ENCODE results near the gene MPPED2.

The MPPED2 gene

DNA sequence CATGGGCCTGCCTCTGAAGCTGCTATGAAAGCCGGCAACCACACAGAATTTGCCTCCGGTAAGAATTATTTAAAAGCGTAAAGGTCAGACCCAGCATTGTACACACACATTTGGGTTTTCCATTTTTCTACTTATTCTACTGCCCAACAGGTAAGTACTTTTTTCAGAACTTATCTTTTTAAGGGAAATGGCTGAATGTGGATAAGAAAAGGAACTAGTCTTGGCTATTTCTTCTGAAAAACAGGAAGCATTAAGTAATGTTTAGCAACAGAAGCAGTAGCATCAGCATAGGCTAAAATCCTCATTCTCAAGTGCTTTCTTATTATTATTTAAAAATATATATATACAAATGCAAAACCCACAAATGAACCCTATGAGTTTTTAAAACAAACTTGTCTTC, 103.1 kb downstream of the MPPED2 start:
- DNase-seq: no peak

DNA sequence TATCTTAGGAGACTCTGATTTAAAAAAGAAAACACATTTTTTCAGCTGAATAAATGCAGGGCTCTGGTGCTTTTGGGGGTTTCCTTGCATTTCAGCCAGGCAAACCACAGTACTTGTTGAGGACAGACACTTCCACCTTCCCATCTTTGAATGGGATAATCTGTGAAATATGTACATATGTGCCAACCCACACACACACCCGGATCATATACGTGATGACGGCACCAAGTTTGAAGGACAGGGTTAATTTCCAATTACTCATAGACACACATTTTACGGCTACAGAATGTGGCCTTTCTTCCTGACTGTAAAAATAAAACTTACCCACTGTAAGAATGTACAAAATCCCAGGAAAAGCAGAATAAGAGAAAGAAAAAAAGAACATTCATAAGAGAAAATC, 104.4 kb downstream of the MPPED2 start:
- DNase-seq: no peak

DNA sequence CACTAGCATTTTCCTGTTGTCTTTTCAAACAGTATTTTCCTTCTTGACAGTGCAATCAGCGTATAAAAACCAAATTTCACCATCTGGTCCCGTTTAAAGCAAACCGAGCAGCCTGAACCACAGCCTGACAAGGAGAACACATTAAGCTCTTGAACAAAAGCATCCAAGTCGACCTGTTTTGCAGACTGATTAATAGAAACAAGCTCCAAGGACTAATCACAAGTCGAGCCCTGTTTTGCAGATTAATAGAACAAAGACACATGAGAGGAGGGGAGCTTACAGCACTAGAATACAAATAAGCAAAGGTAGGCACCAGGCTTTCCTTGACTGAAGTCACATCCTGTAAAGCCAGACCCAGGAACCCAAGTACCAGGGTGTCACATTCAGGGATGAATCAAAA, 104.8 kb downstream of the MPPED2 start:
- no peak for DNase-seq

DNA sequence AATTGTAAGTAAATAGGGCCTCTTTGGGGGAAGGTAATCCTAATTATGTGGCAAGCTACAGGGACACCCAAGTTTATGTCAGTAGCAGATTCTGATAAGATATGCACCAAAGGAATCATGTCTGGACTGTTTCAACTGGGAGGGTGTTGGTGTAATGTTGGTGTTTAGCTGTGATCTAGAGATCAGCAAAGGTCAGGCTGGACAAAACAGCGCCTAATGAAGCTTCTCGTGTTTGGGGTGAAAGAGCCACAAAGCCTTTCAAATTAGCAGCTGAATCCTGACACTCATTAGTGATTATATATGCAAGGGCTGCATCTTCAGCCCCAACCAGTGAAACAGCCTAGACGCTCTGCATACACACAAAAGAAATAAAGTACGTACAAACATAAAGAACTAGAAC, 106.3 kb downstream of the MPPED2 start:
- DNase-seq: no peak

DNA sequence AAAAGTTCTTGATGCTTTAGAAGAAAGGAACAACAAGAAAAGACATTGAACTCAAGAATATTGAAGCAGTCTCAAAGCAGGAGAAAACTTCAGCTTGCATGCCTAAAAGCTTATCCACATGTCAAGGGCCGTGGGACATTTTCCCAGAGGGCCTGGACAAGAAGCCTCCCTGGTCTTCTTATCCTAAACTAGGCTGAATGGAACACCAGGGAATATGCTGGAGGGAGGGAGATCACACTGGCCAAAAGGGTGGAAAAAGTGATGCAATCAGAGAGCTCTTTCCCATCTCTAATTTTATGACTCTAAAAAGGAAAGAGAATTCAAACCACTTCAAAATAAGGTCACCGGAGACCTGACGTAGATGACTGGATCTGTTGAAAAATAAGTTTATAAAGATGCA, 107.2 kb downstream of the MPPED2 start:
- DNase-seq: no peak

DNA sequence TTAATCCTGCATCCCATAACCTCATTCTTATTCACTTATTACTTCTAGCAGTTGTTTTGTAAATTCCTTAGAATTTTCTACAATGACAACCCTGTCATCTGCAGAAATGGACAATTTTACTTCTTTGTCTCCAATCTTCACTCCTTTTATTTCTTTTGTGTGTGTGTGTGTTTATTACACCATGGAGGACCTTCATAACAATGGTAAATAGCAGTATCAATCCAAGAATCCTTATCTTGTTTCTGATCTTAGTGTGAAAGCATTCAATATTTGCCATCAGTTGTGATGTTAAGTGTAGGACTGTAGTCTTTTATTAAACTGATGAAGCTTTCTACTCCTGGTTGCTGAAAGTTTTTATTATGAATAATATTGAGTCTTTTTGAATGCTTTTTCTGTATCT, 109.1 kb downstream of the MPPED2 start:
- no peak for DNase-seq

DNA sequence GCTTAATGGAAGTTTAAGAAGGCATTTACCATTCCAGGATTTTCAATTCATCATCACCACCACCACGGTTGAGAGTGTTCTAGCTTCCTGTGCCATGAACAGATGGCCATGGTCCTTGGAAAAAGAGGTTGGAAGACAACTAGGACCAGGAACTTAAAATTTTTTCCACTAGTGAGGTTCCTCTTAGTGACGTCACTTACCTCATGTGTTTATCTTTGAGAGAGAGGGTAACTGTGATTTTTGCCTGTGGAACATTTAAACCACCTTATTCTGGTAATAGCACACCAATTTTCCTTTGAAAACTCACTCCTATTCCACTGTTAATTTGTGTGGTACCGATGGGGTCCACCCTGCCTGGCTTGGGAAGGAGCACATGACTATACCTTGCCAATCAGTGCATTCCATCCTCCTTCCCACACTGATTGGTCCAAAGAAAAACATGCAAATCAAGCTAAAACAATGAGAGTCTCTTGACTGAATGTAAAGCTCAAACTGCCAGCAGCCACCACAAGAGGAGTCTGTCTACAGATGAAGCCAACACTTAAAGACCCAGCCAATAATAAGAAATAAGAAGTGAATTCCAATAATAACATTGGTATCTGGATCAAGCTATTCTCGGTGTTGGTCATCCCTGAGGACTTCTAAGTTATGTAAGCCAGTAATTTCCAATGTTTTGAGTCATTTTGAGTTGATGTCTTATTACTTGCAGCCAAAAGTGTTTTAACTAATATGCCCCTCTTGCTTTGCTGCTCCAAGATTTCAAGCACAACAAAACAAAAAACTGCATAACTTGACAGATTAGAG, 111.8 kb downstream of the MPPED2 start:
- no peak for DNase-seq

DNA sequence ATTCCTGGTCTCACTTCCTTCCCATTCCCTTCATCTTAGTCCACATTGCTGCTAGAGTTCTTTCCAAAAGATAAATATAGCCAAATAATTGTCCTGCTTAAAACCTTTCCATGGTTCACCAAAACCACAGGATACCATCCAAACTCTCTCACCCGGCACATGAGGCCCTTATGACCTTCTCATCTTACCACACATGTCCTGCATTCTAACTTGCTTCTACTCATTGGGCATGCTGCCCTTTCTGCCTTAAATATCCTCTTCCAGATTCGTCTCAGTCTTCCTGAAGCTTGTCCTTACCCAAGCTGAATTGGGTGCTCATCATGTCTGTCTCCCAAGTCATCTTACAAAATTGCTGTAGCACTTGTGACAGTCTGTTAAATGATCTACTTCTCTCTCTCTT, 114.9 kb downstream of the MPPED2 start:
- DNase-seq: no peak

DNA sequence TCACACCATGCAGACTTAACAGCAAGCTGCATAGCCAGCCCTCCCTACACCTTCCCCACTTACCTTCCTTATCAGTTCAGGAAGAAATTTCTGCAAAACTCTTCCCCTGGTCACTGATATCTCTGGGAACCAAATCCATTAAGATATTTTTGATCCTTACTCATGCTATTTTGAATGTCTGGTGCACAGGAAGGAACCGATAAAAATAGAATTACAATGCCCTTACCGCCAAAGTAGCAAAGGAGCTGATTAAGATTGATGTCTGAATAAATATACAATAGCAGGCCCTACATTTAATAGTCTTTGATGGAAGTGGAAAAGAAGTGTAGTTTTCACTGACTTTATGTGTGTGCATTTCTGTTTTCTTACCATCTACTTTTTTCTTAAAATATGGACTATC, 117.3 kb downstream of the MPPED2 start:
- no peak for DNase-seq

DNA sequence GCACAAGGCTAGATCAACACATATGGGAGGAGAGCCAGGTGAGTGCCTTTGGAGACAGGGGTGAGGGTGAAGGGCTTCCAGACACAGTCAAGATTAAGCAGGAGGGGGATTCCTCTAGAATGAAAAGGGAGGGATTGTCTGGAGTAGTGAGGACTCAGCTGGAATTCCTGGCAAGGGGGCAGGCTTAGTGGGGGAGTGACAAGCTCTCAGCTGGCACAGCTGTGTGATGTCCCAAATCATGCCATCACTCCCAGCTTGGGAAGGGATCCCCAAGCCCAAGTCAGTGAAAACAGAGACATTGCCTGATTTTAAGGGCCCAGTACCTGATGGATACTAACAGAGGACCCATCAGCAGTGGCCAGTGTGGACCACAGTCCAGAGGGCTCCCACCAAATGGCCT, 119.0 kb downstream of the MPPED2 start:
- DNase-seq: no peak

DNA sequence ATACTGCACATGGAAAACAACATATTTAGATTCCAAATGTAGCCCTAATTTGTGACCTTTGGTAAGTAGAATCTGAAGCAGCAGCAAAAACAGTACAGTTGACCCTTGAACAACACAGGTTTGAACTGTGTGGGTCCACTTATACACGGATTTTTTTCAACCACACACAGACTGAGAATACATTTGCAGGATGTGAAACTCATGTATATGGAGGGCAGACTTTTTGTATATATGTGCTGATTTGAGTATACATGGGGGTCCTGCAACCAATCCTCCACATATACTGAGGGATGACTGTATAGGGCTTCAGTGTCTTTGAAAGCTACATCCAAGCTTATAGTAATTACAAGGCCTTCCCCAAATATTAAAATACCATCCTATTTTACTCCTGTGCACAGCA, 120.5 kb downstream of the MPPED2 start:
- no peak for DNase-seq

DNA sequence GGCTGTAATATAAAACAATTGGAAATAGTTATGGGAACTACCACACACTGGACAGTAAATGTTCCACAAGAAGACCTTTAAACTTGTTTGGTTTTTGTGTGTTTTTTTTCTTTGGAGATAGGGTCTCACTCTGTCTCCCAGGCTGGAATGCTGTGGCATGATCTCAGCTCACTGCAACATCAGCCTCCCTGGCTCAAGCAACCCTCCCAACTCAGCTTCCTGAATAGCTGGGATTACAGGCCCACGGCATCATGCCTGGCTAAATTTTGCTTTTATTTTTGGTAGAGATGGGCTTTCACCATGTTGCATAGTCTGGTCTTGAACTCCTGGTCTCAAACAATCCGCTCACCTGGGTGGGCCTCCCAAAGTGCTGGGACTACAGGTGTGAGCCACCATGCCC, 121.0 kb downstream of the MPPED2 start:
- DNase-seq: no peak

DNA sequence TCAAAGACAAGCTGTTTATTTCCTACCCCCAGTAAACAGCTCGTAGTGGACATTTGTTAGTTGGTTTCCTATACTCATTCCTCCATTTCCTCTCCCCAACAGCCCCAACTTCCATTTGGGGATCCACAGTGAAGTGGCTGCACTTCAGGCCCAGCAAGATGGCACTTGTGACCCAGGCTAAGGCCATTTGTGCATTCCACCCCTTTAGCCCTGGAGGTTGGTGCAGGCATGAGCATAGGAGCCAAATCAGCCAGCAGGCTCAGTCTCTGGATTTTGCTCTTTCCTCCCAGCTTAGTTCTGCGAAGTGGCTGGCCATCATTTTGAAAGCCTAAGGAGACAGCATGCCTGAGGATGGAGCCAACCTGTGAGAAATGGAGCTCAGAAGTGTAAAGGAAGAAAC, 122.9 kb downstream of the MPPED2 start:
- DNase-seq: no peak

DNA sequence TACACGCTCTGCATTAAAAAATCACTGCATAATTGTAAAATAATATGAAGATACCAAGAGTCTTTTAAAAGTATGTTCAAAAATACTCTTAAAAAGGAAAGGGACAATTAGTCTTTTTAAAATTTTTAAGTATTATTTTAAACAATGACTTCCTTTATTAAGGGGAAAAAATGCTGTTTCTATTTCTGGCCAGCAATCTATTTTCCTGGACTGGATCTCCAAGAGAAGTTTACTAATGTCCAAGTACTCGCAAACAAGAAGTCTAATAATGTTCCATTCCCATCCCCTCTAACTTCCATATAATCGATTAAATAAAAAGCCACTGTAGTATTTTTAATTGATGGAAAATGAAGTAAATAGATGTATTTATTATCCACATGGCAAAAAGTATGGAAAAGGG, 123.7 kb downstream of the MPPED2 start:
- no peak for DNase-seq

DNA sequence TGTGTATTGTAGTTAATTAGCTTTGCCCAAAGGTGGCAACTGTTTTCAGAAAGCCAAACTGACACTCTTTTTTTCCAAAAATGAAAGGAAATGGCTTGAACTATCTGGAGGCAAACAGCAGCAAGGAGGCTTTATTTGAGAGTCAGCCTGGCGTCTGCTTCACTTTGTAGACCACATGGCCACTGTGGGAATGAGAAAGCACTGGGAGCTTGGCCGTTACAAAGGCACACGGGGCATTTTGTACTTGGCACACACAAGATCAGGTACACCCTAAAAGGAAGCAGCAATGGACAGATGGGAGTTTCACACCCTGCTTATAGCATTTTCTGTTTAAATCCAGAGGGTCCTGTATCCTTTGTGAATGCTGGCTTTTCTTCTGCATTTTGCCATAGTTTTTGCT, 126.3 kb downstream of the MPPED2 start:
- DNase-seq: no peak

DNA sequence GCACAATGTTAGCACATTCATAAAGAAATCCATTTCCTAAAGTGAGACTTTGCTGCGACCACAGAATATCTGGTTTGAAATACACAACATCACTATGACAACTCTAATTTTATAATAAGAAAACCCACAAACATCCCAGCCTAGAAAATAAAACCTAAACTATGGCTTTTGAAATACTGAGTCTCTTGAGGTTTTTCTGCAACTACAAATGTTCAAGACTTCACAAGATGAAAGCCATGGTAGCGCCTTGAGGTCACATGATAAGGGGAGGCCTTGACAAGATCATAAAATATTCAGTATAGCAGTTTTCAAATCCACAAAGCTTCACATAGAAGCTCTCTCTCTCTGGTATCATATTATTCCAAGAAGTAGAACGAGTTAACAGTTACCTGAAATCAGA, 126.8 kb downstream of the MPPED2 start:
- no peak for DNase-seq

DNA sequence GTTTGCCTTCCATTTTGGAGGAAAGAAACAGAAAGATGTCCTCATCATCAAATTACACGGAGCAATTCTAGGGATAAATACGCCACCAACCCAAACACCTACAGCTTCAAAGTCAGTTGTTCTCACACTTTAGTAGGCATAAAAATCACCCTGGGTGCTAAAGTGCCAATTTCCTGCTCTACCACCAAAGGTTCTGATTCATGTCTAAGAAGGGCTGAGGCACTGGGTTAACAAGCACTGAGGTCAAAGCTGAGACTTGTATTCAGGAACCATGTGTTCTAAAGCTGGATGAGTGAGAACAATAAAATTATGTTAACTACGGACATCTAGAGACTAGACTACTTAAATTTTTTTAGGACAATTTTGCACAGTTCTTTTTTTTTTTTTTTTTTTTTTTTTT, 127.6 kb downstream of the MPPED2 start:
- DNase-seq: no peak

DNA sequence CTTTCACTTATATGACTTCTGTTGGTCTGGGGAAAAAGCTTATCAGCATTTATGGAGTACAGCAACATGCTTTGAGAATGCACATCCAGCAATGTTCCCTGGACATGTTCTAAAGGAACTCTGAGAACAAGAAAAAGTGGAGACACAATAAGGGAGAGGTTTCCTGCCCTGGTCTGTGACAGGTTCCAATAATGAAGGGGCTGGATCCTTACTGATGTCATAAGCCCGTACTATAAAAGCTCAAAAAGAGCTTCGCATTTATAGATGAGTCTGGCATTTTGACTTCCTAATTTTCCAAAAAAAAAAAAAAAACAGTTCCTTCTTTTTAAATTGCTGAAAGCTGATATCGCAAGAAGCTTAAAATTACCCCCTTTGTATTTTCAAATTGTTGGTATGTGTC, 129.1 kb downstream of the MPPED2 start:
- DNase-seq: no peak

DNA sequence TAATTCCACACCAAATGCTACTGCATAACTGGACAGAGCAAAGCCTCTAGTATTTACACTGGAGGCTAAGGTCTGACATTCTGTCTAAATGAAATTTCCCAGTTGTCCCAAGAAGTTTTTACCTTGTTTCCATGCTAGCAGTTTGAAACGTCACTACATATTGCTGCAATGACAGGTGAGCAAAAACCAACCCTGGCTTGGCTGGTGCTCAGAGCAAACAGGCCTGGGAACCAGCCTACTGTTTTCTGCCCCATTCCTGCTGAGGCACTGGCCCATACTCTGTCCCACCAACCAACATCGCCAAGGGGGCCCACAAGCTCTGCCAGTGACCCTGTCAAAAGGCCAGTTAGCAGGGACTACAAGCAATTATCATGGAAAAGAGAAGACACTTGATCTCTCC, 131.1 kb downstream of the MPPED2 start:
- DNase-seq: no peak

DNA sequence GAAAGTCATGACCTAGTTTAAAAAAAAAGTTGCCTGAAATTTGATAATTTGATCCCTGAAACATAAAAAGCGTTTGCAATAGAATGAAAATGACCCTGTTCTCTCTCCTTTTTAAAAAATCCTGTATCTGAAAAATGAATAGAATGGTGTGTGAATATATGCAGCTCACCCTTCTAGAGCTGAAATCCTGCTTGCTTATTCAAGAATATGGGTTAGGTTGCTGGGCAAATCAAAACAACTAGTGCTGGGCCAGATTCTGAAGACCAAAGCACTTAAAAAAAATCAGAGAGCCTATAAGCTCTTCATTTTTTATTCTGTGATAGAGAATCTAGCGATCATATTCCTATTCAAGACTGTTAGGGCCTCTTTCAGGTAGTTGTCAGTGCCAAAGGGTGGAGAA, 131.6 kb downstream of the MPPED2 start:
- no peak for DNase-seq

DNA sequence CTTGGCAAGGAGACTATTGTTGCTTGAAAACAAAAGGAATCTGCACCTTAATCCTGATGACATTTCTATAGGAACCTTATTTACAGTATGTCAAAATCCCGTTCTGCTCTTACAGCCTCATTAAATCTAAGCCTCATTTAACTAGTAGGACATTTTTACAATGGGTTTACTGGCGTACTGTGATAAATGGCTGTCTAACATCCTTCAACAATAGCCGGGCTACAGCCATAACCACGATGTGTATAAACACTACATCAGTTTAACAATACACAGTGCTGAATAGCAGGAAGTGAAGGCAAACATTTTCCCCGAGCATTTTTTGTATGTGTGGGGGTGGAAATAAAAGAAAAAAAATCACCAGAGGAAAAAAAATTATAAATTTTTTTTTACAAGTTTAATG, 132.0 kb downstream of the MPPED2 start:
- DNase-seq: no peak

DNA sequence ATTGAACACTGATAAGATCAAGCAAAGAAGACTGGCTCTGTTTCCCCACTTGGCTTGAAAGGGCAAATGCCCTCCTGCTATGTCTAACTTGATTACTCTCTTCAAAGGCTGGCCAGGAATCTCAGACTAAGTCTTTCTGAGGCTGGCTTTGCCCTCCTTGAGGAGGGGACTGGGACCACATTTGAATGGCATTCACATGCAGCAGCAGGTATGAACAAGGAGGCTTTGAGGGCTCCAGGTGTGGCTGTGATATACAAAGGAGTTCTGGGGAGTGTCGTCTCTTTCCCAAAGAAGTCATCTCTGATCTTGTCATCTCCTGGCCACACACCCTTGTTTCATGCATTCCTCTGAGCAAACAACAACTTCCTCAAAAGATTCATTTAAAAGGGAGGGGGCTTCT, 132.4 kb downstream of the MPPED2 start:
- no peak for DNase-seq

DNA sequence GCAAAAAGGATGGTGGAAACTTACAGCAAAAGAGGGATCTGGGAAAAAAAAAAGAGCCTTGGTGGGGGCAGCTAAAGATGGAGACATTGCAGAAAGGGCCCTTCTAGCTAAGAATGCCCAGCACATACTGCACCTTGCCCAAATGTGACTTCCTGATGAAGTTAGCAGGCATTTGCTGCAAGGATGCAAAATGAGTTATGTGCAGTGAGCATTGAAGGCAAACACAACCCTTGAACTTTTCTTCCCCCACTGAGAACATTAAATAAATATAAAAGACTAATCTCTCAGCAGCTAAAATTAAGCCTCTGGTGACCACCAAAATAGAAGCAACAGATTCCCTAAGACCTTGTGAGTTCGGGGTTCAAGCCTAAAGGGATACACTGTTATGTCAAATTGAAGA, 133.3 kb downstream of the MPPED2 start:
- no peak for DNase-seq

DNA sequence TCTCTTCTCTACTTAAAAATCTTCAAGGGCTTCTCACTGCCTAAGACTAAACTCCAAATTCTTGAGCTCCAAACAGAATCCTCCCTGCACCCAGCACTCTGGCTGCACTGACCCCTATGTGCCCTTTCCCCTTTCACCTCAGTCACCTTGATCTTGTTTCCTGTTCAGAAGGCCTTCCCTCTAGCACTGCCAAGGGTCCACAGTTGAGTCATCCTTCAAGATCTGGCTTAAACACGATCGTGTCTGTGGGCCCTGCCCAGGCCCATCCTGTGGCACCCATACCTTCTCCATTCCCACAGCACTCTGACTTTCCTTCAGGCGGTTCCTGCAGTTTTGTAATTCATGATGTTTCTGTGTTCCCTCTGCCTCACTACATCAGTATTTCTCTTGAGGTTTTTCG, 134.0 kb downstream of the MPPED2 start:
- DNase-seq: no peak

DNA sequence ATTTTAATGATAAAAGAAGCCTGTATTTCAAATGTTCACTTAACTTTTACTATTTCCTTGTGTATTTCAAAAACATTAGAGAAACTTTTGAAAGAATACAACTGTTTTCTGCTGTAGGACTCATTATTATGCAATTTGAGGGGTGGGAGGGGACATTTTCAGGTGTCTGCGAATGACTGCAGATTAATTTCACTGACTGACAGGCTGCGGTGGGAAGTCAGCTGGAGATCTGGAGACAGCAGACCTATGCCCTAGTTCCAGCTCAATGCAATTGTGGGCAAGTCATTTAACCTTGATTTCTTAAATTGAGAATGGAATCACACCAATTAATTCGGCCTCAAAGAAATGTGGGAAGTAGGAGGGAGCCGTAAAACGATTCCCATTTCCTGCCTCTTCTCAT, 134.5 kb downstream of the MPPED2 start:
- DNase-seq: no peak

DNA sequence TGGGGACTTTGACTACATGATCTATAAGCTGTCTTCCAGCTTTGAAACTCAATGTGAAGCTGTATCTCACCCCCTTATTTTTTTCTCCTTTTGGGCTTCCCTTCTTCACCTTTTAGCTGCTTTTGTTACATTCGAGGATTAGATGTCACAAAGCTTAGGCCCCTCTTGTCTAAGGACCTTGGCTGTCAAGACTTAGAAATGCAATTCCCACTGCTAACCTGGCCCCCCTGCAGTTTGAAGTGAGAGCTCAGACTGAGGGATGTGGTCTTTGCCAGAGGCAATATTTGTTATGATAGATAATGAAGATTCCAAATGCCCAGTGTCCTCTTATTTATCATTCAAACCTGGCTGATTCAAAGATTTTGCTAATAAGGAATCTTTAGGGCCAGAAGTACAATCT, 135.0 kb downstream of the MPPED2 start:
- DNase-seq: no peak

Measured in CD4-positive, alpha-beta T cell treated with Interferon gamma for 1 hour (primary cell).